Inferior parietal cortex (tissue), 1 donor: Measurements from ENCODE around the gene SLC2A5.

Experiments
- DNase-seq: peaks from one replicate; pipeline ENCODE4 v3.0.0-alpha.2; 2016; ENCODE audit errors: extremely low spot score

Gene SLC2A5

DNA sequence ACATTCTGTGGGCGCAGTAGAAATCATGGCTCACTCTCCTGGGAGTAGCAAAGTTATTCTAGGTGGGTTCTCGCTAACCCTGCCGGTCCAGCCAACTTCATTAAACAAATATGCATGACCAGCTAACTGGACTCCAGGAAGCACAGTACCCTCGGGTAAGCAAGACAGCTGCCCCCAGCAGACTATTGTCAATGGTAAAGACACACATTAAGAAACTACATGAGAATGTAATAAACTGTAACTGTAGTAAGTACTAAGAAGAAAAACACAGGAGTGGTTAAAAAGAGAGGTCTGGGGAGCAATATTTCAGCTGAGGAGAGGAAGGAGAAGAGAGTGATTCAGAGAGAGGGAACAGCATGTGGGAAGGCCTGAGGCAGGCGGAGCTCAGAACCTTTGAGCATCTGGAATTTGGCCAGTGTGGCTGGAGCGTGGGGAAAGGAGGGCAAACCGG lies 7.4 kb downstream of the SLC2A5 start:
- no peak for DNase-seq

DNA sequence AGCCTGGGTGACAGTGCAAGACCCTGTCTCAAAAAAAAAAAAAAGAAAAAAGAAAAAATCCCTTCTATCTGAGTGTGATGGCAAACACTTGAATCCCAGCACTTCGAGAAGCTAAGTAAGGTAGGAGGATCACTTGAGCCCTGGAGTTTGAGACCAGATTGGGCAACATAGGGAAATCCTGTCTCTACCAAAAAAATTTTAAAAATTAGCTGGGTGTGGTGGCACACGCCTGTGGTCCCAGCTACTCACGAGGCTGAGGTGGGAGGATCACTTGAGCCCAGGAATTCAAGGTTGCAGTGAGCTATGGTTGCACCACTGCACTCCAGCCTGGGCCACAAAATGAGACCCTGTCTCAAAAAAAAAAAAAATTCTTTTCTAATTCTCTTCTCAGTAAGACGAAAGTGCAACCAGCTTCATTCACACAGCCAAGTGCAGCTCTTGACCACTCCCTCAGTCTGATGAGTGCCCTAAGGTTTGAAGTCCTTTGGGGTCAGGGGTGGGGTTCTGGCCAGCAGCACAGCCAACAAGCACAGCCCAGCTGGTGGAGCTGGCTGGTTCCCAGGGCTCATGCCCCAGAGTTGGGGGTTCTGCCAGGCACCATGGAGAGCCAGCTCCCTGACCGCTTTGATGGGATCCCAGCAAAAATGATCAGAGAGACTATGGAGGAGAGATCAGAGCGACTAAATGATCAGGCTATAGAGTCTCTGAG lies 8.0 kb downstream of the SLC2A5 start:
- DNase-seq, result no peak

DNA sequence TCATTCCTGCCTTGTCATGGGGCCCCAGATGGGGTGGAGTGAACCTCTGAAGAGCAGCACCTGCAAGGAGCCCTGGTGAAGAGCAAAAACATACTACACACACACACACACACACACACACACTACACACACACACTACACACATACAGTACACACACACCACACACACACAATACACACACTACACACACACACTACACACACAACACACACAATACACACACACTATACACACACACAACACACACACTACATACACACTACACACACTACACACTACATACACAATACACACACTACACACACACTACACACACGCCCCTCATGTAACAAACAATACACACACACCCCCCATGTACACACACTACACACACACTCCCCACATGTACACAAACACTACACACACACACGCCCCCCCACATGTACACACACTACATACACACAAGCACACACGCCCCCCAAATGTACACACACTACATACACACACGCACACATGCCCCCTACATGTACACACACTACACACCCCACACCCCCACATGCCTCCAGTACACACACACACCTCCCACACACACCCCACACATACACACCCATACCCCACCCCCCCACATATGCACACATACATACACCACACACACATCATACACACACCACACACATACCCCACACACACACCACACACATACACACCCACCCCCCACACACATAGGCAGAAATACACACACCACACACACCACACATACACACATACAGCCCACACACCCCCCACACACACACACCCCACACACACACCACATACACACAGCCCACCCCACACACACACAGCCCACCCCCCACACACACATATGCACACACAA lies 9.3 kb downstream of the SLC2A5 start:
- no peak for DNase-seq

DNA sequence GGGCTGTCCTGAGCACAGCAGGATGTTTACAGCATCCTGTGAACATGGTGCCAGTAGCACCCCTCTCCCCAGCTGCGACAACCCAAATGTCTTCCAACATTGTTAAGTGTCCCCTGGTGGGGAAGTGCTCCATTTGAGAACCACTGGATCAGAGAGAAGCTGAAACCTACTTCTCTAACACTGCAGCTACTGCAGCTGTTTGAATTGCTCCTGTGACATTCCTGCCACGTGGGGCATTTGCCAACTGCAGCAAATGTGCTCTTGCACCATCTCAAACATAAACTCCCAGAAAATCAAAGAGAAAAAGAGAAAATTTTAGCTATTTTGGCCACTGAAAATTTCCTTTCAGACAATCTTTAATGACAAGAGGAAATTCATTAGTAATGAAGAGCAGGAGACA lies 11.0 kb downstream of the SLC2A5 start:
- DNase-seq, result no peak

DNA sequence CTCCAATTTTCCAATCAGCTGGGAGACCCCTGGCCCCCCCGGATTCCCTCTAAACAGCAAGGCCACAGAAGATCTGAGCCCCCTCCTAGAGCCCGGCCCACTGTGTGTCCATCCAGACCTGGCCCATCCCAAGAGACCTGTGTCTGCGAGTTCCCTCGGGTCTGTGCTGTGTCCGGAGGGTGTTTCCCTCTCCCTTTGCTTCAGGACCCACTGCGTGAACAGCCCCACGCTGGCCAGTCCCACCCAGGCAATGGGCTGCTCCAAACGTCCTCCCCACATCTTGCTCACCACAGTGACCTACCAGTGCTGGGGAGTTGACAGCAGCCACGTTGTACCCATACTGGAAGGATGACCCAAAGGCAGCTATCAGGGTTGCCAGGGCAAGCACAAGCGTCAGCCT lies 11.6 kb downstream of the SLC2A5 start:
- no peak for DNase-seq

DNA sequence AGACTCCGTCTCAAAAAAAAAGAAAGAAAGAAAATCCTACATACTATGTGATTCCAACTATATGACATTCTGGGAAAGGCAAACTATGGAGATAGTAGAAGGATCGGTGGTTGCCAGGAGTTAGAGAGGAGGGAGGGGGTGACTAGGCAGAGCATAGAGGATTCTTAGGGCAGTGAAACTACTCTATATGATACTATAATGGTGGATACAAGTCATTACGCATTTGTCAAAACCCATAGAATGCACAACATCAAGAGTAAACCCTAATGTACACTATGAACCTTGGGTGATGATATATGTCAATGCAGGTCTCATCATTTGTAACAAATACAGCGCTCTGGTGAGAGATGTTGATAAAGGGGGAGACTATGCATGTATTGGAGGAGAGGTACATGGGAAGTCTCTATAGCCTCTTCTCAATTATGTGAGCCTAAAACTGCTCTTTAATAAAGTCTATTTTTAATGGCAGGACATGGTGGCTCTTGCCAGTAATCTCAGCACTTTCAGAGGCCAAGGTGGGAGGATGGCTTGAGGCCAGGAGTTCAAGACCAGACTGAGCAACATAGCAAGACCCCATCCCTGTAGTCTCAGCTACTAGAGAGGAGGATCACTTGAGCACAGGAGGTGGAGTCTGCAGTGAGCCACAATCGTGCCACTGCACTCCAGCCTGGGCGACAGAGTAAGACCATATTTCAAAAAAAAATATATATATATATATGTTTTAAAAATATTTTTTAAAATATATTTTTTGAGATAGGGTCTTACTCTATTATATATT lies 17.0 kb downstream of the SLC2A5 start:
- no peak for DNase-seq

DNA sequence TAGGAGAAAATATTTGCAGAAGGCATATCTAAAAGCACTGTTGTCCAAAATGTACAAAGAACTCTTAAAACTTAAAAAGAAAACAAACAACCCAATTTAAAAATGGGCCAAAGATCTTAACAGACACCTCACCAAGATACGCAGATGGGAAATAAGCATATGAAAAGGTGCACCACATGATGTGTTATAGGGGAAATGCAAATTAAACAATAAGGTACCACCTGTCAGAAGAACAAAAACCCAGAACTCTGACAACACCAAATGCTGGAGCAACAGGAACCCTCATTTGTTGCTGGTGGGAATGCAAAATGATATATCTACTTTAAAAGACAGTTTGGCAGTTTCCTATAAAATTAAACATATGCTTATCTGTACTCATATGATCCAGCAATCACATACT lies 18.1 kb downstream of the SLC2A5 start:
- DNase-seq, result no peak

DNA sequence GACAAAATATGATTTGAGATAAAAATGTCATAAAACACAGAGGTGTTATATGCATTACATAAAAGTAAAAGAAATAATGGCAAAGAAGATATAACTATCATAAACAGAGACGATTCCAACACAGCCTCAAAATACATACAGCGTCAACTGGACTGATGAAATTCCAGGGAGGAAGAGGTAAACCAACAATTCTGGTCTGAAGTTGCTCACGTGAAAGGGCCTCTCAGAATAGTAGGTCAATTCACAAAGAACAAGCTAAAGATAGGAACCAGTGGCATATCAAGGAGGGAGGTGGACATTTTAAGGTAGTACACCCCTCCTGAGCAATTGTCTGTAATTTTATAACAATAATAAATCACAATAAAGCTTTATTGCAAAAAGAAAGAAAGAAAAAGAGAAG lies 18.6 kb downstream of the SLC2A5 start:
- no peak for DNase-seq

DNA sequence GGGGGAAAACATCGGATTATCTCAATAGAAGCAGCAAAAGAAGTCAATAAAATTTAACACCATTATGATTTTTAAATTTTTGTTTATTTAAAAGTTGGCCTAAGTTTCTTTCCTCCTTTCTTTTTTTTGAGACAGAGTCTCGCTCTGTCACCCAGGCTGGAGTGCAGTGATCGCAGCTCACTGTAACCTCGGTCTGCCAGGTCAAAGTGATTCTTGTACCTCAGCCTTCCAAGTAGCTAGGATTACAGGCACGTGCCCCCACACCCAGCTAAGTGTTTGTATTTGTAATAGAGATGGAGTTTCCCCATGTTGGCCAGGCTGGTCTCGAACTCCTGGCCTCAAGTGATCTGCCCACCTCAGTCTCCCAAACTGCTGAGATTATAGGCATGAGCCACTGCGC lies 20.9 kb downstream of the SLC2A5 start:
- no peak for DNase-seq

DNA sequence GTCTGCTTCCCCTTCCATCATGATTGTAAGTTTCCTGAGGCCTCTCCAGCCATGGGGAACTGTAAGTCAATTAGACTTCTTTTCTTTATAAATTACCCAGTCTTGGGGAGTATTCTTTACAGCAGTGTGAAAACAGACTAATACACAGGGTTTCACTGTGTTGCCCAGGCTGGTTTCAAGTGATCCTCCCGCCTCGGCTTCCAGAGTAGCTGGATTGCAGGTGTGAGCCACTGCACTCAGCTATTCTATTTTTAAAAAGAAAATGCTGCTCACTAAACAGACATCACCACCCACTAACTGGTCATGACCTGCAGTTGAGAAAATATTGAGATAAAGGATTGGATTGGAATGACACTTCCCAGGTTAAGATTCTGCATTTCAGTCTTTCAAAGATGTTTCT lies 22.4 kb downstream of the SLC2A5 start:
- DNase-seq, result no peak

DNA sequence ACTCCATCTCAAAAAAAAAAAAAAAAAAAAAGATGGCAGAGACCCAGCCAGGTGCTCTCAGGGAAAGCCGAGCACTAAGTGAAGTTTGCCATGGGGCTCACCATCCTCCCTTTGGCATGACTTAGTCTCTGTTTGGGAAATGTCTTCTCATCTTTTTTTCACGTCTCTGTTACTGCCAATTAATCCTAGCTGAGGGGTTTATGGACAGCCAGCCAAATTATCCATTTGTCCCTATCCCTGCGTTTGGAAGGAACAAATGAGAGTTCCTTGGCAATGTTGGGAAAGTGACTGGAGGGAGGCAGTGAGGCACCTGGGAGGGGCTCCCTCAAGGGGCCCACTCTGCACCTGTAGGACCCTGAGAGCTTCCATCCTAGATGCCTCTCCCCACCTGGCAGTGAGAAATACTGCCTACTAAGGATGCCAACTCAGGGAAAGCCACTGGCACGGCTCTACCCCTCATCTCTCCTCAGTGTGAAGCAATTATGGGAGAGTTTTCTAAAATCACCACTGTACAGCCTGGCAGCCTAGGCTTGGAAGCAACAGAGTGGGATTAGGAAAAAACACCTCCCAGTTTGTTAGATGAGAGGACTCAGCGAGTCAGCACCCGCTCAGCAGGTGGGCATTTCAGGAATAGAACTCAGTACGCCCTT lies 23.4 kb downstream of the SLC2A5 start:
- no peak for DNase-seq

DNA sequence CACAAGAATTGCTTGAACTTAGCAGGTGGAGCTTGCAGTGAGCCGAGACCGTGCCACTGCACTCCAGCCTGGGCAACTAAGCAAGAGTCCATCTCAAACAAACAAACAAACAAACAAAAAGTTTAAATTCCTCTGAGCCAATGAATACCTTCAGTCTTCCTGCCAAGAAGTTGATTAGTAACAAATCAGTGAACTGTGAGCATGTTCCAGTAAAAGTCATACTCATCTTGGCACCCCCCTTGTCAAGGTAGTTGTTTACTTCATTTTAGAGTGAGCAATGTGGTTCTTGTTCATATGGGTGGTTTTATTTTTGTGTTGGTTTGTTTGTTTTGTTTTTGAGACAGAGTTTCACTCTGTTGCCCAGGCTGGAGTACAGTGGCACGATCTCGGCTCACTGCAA lies 25.2 kb downstream of the SLC2A5 start:
- DNase-seq, result no peak

DNA sequence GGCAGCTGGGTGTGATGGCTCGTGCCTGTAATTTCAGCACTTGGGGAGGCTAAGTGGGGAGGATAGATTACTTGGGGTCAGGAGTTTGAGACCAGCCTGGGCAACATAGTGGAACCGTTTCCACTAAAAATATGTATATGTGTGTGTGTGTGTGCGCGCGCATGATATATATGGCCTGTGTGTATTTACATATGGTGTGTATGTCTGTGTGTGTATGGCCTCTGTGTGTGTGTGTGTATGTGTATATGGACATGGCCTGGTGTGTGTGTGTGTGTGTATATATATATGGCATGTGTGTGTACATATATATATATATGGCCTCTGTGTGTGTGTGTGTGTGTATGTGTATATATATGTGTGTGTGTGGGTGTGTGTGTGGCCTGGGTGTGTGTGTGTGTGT lies 27.2 kb downstream of the SLC2A5 start:
- DNase-seq, result no peak

DNA sequence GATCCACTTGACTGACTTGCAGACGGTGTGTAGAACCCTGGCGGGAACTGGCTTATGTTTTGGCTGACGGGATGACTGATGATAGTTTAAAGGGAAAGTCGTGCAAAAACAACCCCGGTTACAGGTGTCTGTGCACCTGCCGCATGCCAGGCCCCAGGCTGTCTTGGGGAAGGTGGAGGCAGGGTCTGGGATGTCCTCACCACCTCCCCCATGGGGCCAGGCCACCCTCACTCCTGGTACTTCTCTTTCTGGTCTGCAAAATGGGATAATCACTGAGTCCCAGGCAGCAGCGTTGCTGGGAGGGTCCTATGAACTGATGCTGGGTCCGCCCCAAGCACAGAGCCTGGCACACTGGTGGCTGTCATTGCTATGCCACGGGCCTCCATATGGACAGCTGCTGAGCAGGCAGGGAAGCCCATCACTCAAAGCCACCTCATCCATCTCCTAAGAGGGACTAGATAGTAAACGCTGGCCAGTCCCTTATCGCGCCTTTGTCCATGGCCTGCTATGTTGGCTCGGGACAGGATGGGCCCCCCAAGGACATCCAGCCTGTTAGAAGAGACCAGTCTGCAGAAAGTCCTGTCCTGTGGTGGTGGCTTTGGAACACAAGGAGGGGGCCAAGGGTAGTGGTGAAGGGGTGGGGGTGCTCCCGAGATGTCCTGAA lies 28.2 kb downstream of the SLC2A5 start:
- no peak for DNase-seq

DNA sequence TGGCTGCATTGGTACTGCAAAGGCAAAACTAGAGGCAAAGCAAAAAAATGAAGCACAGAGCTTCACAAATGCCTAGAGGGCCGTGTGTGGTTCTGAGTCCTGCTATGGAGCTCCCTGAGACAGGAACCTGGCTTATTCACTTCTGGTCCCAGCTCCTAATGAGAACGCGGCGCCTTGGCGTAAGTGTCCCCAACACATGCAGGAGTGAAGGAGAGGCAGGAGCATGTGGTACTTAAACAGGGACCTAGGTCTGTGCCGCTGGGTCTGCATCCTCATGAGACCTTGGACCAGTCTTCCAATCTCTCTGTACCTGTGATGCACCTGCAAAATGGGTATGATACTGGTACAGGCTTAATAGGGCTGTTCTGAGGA lies 28.8 kb downstream of the SLC2A5 start:
- no peak for DNase-seq

DNA sequence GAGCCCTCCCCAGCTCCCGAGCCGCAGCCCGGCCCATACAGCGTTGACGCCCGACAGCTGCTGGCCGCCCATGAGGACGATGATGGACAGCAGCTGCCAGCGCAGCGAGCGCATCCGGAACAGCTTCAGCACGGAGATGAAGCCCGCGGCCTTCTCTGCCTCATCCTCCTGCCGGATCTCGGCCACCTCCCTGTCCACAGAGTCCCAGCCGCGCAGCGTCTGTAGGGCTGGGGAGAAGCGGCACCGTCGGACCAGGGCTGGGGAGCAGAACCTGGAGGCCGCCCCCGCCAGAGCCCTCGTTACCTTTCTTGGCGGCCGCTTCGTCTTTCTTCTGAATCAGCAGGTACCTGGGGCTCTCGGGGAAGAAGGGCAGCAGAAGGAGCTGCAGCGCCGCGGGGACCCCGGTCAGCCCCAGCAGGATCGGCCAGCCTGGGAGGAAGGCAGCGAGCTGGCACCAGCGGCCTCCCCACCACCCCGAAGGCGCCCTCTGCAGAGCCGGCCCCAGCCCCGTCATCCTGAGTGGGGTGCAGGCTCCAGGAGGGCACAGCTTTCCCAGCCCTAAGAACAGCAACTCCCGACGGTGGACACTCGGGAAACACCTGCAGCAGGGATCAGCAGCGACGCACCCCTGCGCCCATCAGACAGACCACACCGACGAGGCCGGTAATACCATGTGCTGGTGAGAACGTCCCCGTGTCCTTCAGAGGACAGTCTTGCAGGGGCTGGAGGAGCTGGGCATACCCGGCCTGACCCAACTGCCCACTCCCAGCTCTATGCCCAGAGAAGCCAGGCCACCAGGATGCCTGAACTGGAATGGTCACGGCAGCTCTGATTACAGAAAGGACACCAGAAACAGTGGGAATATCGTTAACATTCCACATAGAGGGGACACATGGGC lies 29.4 kb downstream of the SLC2A5 start:
- no peak for DNase-seq

DNA sequence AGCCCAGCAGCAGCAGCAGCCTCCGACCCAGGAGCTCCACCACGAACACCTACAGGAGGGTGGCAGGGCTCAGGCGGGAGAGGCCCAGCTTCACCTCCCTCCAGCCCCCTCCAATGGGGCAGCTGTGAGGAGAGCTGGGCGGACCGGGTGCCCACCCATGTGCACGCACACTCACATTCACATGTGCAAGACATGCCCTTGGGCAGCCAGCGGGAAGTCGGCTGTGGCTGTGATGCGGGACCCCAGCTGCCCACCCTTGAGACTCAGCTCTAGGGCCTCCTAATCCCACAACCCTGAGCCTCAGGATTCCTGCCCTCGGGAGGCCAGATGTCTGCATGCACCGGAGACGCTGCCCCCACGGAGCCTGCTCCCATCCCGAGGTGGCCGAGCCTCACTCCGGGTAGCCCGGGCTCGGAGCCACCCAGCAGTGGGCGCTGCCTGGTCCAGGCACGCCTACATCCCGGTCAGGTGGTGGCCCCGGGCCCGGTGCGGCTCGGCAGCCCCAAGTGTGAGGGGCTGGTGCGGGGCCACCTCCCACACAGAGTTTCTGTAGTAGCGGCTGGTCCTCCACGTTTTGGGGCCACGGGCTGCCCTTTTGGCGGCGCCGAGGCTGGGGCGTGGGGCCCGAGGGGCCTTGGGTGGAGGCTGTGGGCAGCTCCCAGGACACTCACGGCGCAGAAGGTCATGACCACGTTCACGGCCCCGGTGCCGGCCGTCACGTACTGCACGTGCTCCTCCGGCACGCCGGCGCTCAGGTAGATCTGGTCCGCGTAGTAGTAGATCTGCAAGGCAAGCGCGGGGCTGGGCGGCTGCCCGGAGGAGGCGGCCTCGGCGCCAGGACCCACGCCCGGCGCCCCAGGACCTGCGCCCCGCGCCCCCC lies 30.3 kb downstream of the SLC2A5 start:
- no peak for DNase-seq

DNA sequence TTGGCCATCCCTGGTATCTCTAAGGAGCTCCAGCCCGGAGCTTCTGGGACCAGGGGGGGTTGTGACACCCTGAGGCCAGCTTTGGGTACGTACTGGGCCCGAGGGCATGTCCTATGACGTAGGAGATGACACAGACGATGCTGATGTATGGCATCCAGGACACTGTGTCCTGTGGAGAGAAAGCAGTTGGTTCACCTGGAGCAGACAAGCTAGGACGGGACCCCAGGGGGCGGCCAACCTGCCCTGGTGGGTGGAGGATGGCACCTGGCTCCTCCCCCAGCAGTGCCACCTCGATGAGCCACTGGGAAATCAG lies 31.1 kb downstream of the SLC2A5 start:
- DNase-seq, result no peak

DNA sequence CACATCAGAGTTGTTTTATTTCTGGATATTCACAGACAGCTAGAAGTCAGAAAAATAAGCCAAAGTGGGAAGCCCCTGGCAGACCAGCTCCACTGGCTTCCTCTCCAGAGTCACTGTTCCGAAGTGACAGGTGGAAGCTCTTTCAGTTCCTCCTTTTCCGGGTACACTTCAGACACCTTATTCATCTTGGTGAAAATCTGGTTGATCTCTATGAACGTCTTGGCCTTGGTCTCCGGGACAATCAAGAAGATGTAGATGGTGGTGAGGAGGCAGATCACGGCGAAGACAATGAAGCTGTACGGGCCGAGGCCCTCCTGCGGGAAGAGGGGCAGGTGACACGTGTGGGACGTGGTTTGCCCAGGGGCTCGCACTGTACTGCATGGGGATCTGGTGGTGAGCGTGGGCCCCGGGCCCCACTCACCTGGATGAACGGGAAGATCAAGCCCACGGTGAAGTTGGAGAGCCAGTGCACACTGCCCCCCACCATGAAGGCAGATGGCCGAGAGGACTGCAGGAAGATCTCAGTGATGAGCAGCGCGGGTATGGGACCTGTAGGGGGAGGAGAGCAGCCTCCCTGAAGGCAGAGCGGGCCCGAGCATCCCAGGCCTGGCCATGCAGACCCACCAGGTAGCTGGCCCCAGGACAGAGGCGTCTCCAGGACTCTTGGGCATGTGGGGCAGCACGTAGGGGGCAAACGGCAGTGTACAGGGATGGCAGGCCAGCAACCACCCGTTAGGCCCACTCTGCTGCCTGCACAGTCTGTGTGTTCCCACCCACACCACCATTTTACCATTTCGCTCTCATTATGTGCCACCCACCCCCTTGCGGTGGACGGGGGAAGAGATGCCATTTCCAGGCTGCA lies 31.7 kb downstream of the SLC2A5 start:
- no peak for DNase-seq
